Superior temporal gyrus (tissue), 1 donor: ENCODE data around the gene OR6C1.
"Not testable (repeated sequence)": the region's sequence is repeated elsewhere in the genome, so short reads cannot be mapped to it uniquely, and the experiment has no call there.

Experiments
- DNase-seq: peaks from one replicate; pipeline ENCODE4 v3.0.0-alpha.2; 2016; ENCODE audit errors: extremely low spot score

The OR6C1 gene

GRCh38 chr12:55314043-55314442, at the start of gene OR6C1:
Gene OR6C1, plus strand, starts transcription at chr12:55314343. Its CDS starts 6,257 bp downstream, at chr12:55320600.
- no peak for DNase-seq

GRCh38 chr12:55280991-55281390, 33.2 kb upstream of the OR6C1 start:
- DNase-seq = peak; percentile 30

- no peak for DNase-seq
These were observed 24.1 kb upstream of the OR6C1 start for GRCh38 chr12:55289999-55290398.

GRCh38 chr12:55296469-55296868, 17.7 kb upstream of the OR6C1 start, which contains the start of gene OR6C6:
Gene OR6C6, minus strand, starts transcription at chr12:55296569. Its CDS starts 1,337 bp downstream, at chr12:55295232.
- DNase-seq = no peak

- no peak for DNase-seq
These were observed 6.1 kb downstream of the OR6C1 start for GRCh38 chr12:55320201-55320600.

GRCh38 chr12:55325801-55326200, 11.7 kb downstream of the OR6C1 start:
- DNase-seq = not testable (repeated sequence)

- DNase-seq = no peak
These were observed 16.3 kb downstream of the OR6C1 start, which contains the start of gene OR6C3 for GRCh38 chr12:55330446-55330845. Gene OR6C3, plus strand, starts transcription at chr12:55330746. Its CDS starts 955 bp downstream, at chr12:55331701.

GRCh38 chr12:55336002-55336401, 21.9 kb downstream of the OR6C1 start:
- no peak for DNase-seq

GRCh38 chr12:55355338-55355737, 41.2 kb downstream of the OR6C1 start:
- DNase-seq = not testable (repeated sequence)

- DNase-seq = no peak
These were observed 48.5 kb downstream of the OR6C1 start, which contains the start of gene OR6C75 for GRCh38 chr12:55362675-55363074. Gene OR6C75, plus strand, starts transcription at chr12:55362975. Its CDS starts 2,136 bp downstream, at chr12:55365111.

GRCh38 chr12:55365086-55365485, 50.9 kb downstream of the OR6C1 start:
- no peak for DNase-seq
